HAP-1 (cell line): ENCODE data around the gene VAPA.

ENCODE experiments used
- DNase-seq, 2 experiments: peaks; one replicate each; pipeline ENCODE4 v3.0.0-alpha.2; 2016 to 2020; ENCODE audit warnings: low spot score in 2 of 2
- H3K27me3 ChIP-seq: fragments of 250-450 bp; sonication (Bioruptor Pico); 2 replicates; pipeline ENCODE4 v1.5.1; 2020; ENCODE audit warnings: low read depth, mild to moderate bottlenecking, moderate library complexity
- H3K36me3 ChIP-seq: fragments of 250-450 bp; sonication (Bioruptor Pico); replicated peaks from 2 replicates; pipeline ENCODE4 v1.5.1; 2020; ENCODE audit warnings: mild to moderate bottlenecking
- H3K4me1 ChIP-seq: fragments of 250-450 bp; sonication (Bioruptor Pico); 2 replicates; pipeline ENCODE4 v1.5.1; 2020; ENCODE audit warnings: mild to moderate bottlenecking
- H3K4me3 ChIP-seq: fragments of 250-450 bp; sonication (Bioruptor Pico); 2 replicates; pipeline ENCODE4 v1.5.1; 2020; ENCODE audit warnings: mild to moderate bottlenecking, moderate library complexity
- H3K9me3 ChIP-seq: fragments of 250-450 bp; sonication (Bioruptor Pico); 2 replicates; pipeline ENCODE4 v1.5.1; 2020; ENCODE audit warnings: mild to moderate bottlenecking, moderate library complexity
- in situ Hi-C: fragments of 300-500 bp; cut with MboI; formaldehyde crosslinking; loops from 3 replicates; pipeline ENCODE4 v1.14.3; 2020; ENCODE audit warnings: low sequenced_read_pairs, inconsistent platforms, mixed read lengths

VAPA gene

DNA sequence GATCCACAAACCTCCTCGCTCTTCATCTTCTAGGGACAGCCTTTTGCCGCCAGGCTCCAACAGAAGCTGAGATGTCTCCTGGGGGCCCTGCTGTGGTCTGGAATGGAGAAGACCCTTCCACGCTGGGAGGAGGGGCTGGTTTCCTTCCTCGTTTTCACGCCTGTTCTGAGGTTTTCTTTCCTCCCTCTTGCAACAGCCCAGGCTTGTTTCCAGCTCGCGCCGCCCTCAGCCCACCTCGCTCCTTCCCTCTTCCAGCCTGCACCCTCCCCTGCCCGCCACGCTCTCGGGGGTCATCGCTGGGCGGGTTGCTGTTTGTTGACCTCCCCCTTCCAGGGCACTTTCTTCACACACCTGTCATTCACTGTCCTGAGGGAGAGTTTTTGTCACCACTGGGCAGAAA is 55.4 kb downstream of the VAPA start:
- Histone ChIP-seq H3K4me3 (no peak overlapping the region), H3K36me3 (no peaks in the 10 kb centered on the region), H3K27me3 (no peaks in the 10 kb centered on the region), H3K9me3 (no peaks in the 10 kb centered on the region), H3K4me1 (no peaks in the 10 kb centered on the region)
- no peak for DNase-seq
- in situ Hi-C loops = no loop called here

DNA sequence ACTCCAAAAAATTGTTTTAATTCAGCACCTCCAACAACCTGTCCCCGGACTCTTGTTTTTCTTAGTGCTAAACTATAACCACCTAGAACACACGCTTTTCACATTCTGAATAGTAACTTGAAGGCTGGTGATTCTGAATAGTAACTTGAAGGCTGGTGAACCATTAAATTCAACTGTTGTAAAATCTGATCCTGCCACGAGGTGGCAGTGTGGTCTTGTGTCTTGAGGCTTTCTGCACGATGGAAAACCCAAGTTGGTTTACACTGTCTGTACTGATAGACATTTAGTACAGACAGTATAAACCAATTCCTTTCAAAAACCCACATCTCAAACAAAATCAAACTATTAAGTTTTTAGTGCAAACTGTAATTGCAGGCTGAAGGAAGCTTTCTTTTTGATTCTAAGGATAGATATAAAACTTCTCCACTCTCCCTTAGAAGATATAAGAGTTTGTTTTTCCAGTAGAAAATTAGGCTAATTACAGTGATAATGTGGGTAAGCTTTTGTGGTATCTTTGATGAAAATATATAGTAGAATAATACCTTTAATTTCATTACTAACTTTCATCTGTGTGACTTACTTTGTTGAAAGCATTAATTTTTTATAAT is 57.6 kb downstream of the VAPA start:
- Histone ChIP-seq H3K27me3 (no peaks in the 10 kb centered on the region), H3K36me3 (no peaks in the 10 kb centered on the region), H3K4me1 (no peaks in the 10 kb centered on the region), H3K4me3 (no peak overlapping the region), H3K9me3 (peaks cover 3% of the 10 kb centered on the region; the same call in 1 of the 2 replicates)
- in situ Hi-C loops = loop anchor here (5.0 kb wide), 1 partner anchor 551 kb away; no protein-coding TSS in a partner anchor
- peak; percentile 68 to 83 for DNase-seq

DNA sequence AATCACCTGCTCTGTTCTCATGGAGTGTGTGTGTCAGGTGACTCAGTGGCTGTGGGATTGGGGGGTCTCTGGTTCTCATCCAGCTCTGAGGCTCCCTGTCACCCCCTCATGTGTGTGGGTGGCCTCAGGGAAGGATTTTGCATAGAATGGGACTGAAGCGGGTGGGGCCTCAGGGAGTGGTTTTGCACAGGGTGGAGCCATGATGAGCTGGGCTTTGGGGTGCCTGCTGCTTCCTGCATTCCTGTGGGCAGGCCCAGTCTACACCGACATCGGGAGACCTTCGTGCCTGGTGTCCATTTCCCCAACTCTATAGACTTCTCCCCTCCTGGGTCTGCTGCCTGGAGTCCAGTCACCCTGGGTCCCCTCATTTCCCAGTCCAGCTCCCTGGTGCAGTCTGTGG is 59.7 kb downstream of the VAPA start:
- in situ Hi-C loops = loop anchor here (5.0 kb wide), 1 partner anchor 549 kb away; no protein-coding TSS in a partner anchor
- no peaks in the 10 kb centered on the region for H3K36me3 ChIP-seq
- peaks cover 3% of the 10 kb centered on the region; the same call in 1 of the 2 replicates for H3K9me3 ChIP-seq
- no peaks in the 10 kb centered on the region for H3K4me1 ChIP-seq
- no peaks in the 10 kb centered on the region for H3K27me3 ChIP-seq
- H3K4me3 ChIP-seq = no peak overlapping the region
- DNase-seq = no peak

DNA sequence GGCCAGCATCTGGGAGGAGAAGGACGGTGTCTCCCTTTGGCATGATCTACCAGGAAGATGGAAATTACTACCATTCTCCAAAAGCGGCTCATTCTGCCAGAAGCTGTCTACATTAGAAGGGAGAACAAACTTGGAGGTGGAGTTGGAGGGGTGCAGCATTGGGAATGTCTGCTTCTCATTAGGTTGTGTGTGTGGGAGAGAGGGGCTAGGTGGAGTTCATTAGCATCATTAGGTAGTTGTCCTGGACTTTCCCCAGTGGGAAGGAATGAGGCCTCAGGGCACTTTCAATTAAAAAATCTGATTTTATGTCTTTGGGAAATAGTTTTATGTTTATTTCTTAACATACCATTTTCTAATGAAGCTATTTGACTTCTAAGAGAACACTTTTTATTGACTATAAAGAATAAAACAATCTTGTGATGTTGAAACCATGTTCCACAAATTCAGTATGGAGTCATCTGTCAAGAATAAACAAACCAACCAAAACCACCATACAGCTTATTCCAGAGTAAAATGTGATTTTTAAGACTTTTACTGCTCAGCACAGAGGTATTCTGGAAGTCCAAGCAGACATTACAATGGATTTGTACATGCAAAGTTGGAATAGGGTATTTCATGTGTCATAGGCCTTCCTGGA is 60.6 kb downstream of the VAPA start:
- DNase-seq = no peak
- no peaks in the 10 kb centered on the region for H3K36me3 ChIP-seq
- in situ Hi-C loops = loop anchor here (5.0 kb wide), 1 partner anchor 548 kb away; no protein-coding TSS in a partner anchor
- H3K4me1 ChIP-seq = no peaks in the 10 kb centered on the region
- no peak overlapping the region for H3K4me3 ChIP-seq
- no peaks in the 10 kb centered on the region for H3K27me3 ChIP-seq
- H3K9me3 ChIP-seq = peaks cover 3% of the 10 kb centered on the region; the same call in 1 of the 2 replicates

DNA sequence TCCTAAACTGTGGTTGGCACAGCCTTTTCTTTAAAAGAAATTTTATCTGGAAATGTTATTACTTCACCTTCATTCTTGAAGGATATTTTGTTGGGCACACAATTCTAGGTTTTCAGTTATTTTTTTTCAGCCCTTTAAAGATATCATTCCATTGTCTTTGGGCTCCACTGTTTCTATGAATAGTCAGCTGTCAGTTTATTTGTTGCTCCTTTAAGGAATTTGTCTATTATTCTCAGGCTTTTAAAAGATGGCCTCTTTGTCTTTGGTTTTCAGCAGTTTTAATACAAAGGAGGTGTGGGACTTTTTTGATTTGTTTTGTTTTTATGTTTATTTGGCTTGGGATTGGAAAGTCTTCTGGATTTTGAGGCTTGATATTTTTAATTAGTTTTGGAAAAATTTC is 61.8 kb downstream of the VAPA start:
- Histone ChIP-seq H3K4me1 (no peaks in the 10 kb centered on the region), H3K9me3 (peaks cover 3% of the 10 kb centered on the region; the same call in 1 of the 2 replicates), H3K36me3 (no peaks in the 10 kb centered on the region), H3K27me3 (no peaks in the 10 kb centered on the region), H3K4me3 (no peak overlapping the region)
- DNase-seq = no peak
- in situ Hi-C loops = no loop called here

DNA sequence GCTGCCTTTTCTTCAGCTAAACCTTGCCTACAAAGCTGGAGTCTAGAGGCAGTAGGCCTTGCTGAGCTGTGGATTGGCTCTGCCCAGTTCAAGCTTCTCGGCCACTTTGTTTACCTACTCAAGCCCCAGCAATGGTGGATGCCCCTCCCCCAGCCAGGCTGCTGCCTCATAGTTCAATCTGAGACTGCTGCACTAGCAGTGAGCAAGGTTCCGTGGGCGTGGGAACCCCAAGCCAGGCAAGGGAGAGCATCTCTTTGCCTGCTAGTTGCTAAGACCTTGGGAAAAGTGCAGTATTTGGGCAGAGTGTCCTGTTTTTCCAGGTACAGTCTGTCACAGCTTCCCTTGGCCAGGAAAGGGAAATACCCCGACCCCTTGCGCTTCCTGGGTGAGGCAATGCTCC is 68.9 kb downstream of the VAPA start:
- no peaks in the 10 kb centered on the region for H3K4me1 ChIP-seq
- H3K27me3 ChIP-seq = no peaks in the 10 kb centered on the region
- DNase-seq = no peak
- H3K36me3 ChIP-seq = no peaks in the 10 kb centered on the region
- H3K4me3 ChIP-seq = no peak overlapping the region
- in situ Hi-C loops = no loop called here
- H3K9me3 ChIP-seq = no peaks in the 10 kb centered on the region

DNA sequence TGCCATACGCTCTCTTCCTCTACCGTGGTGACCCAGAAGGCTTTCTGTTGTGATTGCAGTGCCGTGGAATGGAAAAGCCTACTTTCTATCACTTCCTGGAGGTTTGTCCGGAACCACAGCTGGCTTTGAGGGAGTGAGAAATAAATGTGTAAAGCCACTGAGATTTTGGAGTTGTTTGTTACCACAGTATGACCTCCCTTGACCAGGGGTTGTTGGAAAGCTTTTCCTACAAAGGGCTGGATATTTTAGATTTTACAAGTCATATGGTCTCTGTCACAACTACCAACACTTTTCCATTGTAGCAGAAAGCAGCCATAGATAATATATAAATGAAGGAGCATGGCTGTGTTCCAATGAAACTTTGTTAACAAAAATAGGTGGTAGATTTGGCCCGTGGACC is 70.3 kb downstream of the VAPA start:
- Histone ChIP-seq H3K36me3 (no peaks in the 10 kb centered on the region), H3K4me3 (no peak overlapping the region), H3K27me3 (no peaks in the 10 kb centered on the region), H3K4me1 (no peaks in the 10 kb centered on the region), H3K9me3 (no peaks in the 10 kb centered on the region)
- in situ Hi-C loops = no loop called here
- no peak for DNase-seq

DNA sequence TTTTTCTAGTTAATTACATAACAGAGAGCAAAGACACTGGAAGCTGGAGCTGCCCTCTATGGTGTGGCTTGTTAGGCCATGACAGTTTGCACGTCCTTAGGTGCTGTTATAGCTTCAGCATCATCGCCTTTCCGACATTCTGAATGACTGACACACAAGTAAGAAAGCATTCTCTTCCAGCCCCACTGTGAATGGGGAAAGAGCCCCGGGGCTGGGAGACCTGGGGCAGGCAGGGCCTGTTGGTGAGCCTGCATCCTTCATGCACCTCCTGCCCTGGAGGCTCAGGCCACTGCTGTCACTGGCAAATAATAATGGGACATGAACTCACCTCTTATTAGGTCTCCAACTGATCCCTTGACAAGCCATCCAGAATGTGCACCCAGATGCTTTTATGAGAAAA is 71.8 kb downstream of the VAPA start:
- in situ Hi-C loops = no loop called here
- H3K4me3 ChIP-seq = no peak overlapping the region
- H3K4me1 ChIP-seq = no peaks in the 10 kb centered on the region
- no peaks in the 10 kb centered on the region for H3K27me3 ChIP-seq
- H3K9me3 ChIP-seq = no peaks in the 10 kb centered on the region
- H3K36me3 ChIP-seq = no peaks in the 10 kb centered on the region
- DNase-seq = no peak

DNA sequence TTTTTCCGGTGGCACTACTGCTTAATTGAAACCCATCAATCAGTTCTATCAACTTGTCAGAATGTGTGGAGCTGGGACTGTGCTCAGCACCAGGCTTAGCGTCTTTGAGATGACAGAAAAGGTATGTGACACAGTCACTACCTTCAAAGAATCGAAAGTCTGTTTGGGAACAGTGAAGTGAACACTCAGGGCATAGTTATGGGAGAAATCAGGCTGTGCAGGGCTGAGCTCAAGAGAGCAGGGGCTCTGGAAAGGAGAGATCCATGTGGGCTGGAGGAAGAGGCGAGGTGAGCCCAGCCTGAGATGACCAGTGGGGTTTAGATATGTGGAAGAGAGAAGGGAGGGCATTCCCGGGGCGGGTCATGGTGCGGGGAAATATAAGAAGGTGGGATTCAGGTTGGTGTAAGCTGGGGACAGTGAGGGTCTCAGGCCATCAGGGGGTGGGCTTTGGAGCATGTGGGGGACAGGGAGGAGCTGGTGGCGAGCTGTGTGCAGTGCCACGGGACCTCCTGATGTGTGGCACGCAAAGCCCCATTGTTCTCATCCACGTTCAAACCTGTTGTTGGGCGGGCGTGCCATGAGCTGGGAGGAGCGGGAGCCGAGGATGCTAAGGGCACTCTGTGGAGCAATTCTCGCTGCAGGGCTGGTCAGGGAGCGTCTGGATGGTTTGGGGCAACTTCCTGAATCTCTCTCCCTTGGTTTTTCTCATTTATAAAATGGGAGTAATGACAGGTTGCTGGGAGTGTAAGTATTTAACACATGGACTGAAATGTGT is 72.5 kb downstream of the VAPA start:
- no peak for DNase-seq
- no peaks in the 10 kb centered on the region for H3K36me3 ChIP-seq
- H3K4me3 ChIP-seq = no peak overlapping the region
- no peaks in the 10 kb centered on the region for H3K9me3 ChIP-seq
- in situ Hi-C loops = no loop called here
- no peaks in the 10 kb centered on the region for H3K27me3 ChIP-seq
- H3K4me1 ChIP-seq = no peaks in the 10 kb centered on the region

DNA sequence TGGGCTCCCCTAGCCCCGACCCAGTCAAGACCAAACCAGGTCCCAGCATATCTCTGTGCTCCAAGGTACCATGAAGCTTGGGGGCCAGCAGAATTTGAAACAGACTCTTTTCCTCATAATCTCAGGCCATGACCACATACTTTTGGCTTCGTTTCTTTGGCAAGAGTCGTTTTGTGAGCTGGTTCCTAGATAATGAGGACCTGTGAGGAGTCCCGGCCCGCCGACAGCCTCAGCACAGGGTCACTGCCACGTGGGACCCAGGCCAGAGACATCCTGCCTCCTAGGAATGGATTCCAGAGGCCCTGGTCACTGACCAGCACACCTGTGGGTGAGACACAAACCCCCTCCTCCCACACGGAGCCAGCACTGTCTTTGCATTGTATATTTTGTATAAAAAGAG is 73.5 kb downstream of the VAPA start:
- in situ Hi-C loops = no loop called here
- Histone ChIP-seq H3K9me3 (no peaks in the 10 kb centered on the region), H3K4me1 (no peaks in the 10 kb centered on the region), H3K4me3 (no peak overlapping the region), H3K36me3 (no peaks in the 10 kb centered on the region), H3K27me3 (no peaks in the 10 kb centered on the region)
- no peak for DNase-seq

DNA sequence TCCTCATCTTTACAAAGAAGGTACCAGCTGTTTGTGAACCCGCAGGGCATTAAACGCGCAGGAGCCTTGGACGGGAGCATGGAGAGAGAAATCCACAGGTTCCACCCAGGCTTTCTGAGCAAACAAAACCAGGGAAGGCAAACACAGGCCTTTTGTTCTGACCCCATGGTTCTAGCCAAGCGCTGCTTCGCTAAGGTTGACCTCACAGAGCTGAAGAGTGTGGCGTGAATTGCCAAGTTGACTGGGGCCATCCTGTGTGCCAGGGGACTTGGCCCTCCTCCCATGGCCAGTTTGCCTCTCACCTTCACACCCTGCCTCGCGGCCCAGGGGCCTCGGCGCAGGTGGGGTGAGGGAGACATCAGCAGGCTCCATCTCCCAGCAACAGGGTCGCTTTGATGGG is 74.1 kb downstream of the VAPA start:
- no peak for DNase-seq
- H3K9me3 ChIP-seq = no peaks in the 10 kb centered on the region
- no peak overlapping the region for H3K4me3 ChIP-seq
- in situ Hi-C loops = no loop called here
- no peaks in the 10 kb centered on the region for H3K36me3 ChIP-seq
- no peaks in the 10 kb centered on the region for H3K4me1 ChIP-seq
- H3K27me3 ChIP-seq = no peaks in the 10 kb centered on the region

DNA sequence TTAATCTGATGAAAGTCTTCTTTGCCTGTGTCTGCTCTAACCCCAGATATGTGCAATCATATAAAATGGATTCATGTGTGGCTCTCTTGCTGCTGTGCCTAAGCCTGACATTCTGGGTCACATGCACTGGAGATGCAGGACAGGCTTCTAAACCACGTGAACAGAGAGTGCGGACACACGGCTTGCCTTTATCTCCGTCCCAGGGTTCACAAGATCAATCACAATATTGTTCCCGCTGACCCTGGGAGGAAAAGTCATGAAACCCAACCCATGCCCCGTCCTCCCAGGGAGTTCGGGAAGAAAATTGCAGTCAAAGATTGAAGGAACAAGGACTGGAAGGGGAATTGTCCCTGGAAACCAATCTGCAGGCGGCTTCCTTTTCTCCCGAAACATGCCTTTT is 74.8 kb downstream of the VAPA start:
- Histone ChIP-seq H3K4me1 (no peaks in the 10 kb centered on the region), H3K36me3 (no peaks in the 10 kb centered on the region), H3K27me3 (no peaks in the 10 kb centered on the region), H3K4me3 (no peak overlapping the region), H3K9me3 (no peaks in the 10 kb centered on the region)
- in situ Hi-C loops = no loop called here
- no peak for DNase-seq

DNA sequence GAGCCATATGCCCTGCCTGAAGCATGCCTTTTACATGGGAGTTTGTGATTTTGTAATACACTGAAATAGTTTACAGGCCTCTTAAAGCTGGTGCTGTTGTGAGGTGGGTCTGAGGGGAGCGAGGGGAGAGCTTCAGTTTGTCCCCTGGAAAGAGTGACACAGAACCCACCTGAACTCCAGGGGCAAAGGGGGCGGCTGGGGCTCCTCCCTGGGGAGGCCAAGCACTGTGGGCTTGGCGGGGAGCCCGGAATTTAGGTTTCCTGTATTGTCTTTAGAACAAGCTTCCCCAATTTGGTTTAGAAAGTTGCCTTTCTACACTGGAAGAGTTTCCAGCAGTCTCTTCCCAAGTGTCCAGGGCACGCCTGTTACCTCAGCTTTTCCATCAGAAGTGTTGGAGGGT is 75.7 kb downstream of the VAPA start:
- Histone ChIP-seq H3K4me3 (no peak overlapping the region), H3K9me3 (no peaks in the 10 kb centered on the region), H3K27me3 (no peaks in the 10 kb centered on the region), H3K36me3 (no peaks in the 10 kb centered on the region), H3K4me1 (no peaks in the 10 kb centered on the region)
- in situ Hi-C loops = no loop called here
- DNase-seq = no peak
